IPS-NIHi7 (cell line): ENCODE measurements around the gene PRR7.
"Not testable (repeated sequence)": the region's sequence is repeated elsewhere in the genome, so short reads cannot be mapped to it uniquely, and the experiment has no call there.

Experiments used
- DNase-seq: peaks from one replicate; pipeline ENCODE4 v3.0.0; 2012; ENCODE audit warnings: mixed read lengths; ENCODE audit errors: extremely low spot score

PRR7 gene

GRCh38 chr5:177483994-177484901 is 37.6 kb downstream of the PRR7 start:
- DNase-seq: no peak

GRCh38 chr5:177484902-177485549 is 38.4 kb downstream of the PRR7 start:
- DNase-seq: no peak

GRCh38 chr5:177485753-177486152 is 39.1 kb downstream of the PRR7 start:
- not testable (repeated sequence) for DNase-seq

GRCh38 chr5:177486256-177486655 is 39.6 kb downstream of the PRR7 start:
- no peak for DNase-seq

- DNase-seq: no peak
Observed at GRCh38 chr5:177487144-177487543, 40.5 kb downstream of the PRR7 start.

GRCh38 chr5:177487975-177488374 is 41.4 kb downstream of the PRR7 start:
- no peak for DNase-seq

GRCh38 chr5:177489119-177489716 is 42.6 kb downstream of the PRR7 start:
- no peak for DNase-seq

- no peak for DNase-seq
Observed at GRCh38 chr5:177490311-177490991, 43.8 kb downstream of the PRR7 start.

- DNase-seq: no peak
Observed at GRCh38 chr5:177490992-177491391, 44.4 kb downstream of the PRR7 start.

- DNase-seq: peak; percentile 91
Observed at GRCh38 chr5:177491429-177491945, 44.9 kb downstream of the PRR7 start.

- DNase-seq: no peak
Observed at GRCh38 chr5:177491983-177492746, 45.6 kb downstream of the PRR7 start.

GRCh38 chr5:177492841-177493240 is 46.2 kb downstream of the PRR7 start:
- no peak for DNase-seq

- no peak for DNase-seq
Observed at GRCh38 chr5:177493795-177494345, 47.3 kb downstream of the PRR7 start.

- DNase-seq: peak; percentile 46
Observed at GRCh38 chr5:177494346-177495195, 48.0 kb downstream of the PRR7 start.

GRCh38 chr5:177495243-177496060 is 48.8 kb downstream of the PRR7 start:
- DNase-seq: peak; percentile 69

GRCh38 chr5:177496070-177496726 is 49.6 kb downstream of the PRR7 start:
- no peak for DNase-seq

GRCh38 chr5:177496727-177497291 is 50.2 kb downstream of the PRR7 start:
- DNase-seq: peak; percentile 87
